Stimulated activated CD8-positive, alpha-beta memory T cell treated with anti-CD3 and anti-CD28 coated beads, Interleukin-7, amount 100 ng/mL, for 1 hour (primary cell): ENCODE results near the gene OSM.

Experiments used
- DNase-seq, 2 donors: peaks; one replicate each; pipeline ENCODE4 v3.0.0-alpha.2; 2020; ENCODE audit warnings: low read depth in 2 of 2

The OSM gene

DNA sequence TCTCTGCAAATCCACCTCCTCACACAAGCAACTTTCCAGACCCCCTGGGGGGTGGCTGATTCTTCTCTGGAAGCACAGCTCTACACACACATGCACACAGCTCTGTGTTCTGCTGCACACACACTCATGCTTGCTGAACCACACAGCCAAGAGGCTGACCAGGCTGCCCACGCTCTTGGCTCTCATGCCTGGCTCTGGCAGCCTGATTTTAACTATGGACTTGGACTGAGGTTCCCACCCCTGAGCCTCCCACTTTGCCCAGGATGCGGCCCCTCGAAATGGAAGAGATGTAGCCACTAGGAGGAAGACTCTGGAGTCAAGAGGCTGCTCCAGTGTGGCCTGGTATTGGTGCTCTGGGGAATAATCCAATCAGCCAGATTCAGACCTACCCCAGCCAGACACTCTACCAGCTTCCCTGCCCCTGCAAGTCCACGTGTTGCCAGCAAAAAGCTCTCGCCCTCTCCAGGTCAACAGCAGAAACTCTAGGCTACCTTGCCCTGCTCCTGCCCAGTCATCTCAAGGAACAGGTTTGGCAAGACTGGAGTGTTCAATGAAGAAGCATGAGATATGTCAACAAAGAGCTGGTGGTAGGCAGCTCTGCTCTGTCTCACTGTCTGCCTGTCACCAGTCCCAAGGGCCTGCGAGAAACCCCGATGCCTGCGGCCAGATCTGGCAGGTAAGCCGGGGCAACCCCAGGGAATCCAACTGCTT, 31.5 kb upstream of the OSM start:
- no peak for DNase-seq

DNA sequence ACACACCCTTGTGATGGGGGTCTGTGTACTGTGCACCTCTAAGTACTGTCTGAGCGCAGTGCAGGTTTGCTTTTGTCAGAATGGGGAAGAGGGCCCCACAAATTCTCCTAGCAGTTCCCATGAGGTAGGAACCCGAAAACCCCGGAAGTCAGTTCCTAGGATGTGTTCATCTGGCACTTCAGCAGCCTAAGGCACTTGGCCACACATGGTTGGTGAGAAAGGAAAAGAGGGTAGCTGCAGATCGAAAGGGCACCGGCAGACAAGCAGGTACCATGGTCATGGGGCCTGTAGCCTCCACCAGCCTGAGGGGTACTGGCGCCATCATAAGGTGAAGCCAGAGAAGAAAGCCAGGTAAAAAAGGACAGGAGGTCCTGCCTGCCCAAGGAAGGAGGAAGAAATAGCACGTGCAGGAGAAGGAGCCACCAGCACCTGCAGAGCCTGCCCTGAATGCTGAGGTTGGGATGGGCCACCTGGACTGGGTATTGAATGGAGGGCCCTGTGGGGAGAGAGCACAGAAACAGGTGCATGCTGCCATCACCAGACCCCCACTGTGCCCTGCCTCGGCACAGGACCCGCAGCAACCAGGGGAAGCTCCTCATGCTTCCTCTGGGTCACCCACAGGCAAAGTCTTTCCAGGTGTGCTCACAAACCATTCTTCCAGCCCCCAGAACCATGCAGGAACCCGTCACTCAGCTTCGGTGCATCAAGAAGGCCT, 30.8 kb upstream of the OSM start:
- no peak for DNase-seq

DNA sequence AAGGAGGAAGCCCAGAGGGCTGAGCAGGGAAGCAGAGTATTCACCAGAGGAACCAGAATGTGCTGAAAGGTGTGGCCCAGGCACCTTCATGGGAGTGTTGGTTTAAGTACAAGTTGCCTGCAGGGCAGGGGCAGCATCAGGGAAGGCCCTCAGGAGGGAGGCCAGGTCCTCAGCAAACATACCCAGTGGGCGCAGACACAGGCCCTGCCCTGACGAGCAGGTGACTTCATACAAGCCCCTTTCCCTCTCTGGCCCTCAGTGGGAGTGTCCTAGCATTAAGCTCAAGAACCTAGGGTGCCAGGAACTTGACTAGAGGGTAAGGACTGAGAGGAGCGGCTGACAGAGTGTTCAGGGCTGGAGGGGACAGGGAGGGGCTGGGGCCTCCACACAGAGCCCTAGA, 30.2 kb upstream of the OSM start:
- no peak for DNase-seq

DNA sequence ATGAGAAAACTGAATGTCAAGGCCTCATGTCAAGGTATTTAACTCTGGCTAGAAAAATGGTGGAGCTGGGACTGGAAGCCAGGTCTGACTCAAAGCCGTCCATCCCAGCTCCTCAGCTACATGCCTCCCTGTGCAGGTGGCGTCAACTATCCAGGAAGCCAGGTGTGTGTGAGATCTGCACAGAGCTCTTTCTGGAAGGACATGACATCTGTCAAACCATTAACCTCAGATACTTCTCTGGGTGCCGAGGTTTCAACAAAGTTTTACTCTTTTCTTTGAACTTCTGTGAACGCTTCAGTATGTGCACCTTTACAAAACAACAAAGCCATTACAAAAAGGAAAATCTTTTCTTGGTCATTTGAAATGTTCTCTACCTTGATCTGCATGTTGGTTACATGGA, 29.7 kb upstream of the OSM start:
- DNase-seq: no peak

DNA sequence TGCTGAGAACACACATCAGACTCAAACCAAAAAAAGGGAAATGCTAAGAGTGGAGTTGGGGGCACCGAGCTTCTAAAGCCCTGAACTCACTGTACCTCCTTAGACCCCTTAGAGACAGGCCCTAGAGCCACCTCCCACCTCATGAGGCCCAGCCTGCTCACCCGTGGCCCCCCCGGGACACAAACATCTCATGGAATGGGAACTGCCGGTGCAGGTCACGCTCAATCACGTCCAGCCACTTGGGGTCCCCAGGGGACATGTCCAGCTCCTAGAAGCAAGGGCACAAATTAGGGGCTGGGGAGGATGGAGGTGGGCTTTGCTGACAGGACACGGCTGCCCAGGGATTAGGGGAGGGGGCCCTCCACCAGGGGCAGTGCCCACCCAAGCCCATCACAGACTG, 28.9 kb upstream of the OSM start:
- DNase-seq: no peak

DNA sequence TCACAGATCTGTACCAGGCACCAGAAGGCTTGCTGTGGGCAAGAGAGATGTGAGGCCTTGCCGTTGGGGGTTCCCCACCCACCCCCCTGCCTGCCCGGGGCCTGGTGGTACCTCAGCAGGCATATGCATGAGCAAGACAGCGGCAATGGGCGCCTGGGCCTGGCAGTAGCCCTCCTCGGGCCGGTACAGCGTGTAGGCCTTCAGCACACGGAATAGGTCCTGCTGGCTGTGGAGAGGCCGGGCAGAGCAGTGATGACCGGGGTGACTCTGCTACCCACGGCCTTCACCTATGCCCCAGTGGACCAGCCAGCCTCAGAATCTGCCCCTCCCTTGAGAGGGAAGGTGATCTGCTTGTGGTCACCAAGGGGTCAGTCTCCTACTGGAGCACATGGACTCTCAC, 28.2 kb upstream of the OSM start:
- no peak for DNase-seq

DNA sequence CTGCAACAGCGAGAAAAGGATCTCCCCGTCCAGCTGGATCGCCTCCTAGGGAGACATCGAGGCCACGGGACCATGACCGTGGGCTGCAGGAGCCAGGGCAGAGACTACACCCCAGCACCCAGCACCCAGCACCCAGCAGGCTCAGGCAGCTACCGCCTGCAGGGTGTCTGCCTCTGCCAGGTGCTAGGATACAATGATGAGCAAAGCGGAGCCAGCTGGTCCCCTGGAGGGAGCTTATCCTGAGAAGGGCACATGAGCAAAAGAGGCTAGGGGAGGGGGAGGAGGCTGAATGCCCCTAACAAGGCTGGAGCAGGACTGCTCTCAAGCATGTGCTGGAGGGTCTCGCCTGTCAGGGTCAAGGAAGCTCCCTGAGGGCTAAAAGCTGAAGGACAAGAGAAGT, 27.4 kb upstream of the OSM start:
- DNase-seq: no peak

DNA sequence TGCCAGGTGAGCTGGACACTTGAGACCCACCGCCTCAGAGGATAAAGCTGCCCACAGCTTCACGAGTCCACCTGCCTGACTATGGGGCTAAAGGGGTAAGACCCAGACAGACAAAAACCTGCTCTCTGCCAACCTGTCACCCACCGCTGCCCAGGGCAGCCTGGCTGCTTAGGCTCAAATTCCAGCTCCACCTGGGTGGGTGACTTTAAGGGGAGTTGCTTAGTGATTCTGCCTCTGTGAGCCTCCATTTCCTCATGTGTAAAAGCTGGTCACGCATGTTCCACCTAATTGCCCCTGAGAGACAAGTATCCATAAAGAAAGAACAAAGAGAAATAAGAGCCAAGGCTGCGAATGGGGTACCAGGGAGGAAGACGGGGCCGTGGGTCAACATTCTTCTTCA, 26.4 kb upstream of the OSM start:
- no peak for DNase-seq

DNA sequence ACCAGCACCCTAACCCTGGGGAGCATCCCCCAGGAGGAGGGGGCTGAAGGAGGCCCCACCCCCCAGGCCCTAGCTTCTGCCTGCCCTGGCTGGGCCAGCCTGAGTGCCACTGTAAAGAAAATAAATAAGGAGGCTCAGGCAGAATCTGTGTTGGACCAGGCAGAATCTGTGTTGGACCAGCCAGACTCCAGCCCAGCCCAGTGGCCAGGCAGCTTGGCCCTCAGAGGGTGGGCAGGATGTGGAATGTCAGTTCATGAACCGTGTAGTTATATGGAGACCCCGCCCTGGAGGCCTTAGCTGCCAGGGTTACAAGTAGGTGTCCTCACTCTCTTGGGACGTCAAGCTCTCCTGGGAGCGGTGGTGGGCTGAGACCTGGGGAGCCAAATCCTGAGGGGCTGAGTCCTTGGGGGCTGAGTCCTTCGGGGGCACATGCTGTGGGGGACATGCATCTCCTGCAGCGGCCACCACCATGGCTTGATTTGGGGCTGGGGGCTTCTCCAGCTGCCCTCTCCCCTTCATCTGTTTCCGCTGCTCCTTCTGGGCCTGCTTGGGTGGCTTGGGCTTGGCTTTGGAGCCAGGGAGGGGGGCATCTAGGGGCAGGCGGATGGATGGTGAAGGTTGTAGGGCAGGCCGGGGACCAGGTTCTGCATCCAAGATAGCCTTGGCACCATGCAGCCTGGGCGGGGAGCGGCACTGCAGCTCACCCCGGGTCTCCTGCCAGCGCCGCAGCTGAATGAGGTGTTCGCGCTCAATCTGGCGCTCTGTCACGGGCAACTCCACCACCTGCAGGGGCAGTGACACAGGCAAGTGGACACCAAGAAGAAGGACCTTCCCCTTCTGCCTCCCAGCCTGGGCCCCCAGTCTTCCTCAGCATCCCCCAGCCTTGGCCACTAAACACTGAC, 25.7 kb upstream of the OSM start:
- DNase-seq: no peak

DNA sequence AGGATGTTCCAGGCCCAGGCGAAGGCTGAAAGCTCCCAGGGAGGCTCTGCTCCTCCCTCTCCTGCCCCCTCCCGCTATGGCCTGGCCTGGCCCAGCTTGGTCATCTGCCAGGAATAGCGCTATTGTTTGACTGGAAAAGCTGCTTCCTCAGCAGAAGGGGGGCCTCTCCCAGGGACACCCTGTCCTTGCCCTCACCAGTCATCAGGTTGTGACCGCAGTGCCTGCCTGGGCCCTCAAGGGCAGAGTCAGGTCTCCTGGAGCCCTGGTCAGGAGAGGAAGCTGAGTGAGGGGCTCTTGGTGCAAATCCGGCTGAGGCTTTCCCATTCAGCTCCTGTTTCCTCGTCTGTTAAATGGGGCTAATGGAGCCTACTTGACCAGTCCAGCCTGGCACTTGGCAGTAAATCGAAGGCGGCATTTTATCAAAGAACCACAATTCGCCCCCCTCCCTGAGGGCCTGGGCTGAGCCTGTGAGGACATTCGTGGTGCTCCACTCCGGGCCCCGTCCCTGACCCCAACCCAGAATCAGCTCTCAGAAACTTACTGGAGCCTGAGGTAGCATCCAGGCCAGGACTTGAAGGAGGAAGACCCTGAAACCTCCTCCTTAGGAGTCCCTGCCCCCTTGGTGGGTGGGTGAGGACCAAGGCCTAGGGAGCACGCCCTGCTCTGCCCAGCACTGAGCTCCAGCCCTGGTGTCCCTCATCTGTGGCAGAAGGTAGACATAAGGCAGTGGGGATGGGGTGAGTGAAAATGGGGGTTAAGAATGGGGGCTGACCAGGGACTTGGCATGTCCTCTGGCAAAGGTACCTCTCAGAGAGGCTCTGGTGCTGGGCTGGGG, 24.6 kb upstream of the OSM start:
- DNase-seq: no peak

DNA sequence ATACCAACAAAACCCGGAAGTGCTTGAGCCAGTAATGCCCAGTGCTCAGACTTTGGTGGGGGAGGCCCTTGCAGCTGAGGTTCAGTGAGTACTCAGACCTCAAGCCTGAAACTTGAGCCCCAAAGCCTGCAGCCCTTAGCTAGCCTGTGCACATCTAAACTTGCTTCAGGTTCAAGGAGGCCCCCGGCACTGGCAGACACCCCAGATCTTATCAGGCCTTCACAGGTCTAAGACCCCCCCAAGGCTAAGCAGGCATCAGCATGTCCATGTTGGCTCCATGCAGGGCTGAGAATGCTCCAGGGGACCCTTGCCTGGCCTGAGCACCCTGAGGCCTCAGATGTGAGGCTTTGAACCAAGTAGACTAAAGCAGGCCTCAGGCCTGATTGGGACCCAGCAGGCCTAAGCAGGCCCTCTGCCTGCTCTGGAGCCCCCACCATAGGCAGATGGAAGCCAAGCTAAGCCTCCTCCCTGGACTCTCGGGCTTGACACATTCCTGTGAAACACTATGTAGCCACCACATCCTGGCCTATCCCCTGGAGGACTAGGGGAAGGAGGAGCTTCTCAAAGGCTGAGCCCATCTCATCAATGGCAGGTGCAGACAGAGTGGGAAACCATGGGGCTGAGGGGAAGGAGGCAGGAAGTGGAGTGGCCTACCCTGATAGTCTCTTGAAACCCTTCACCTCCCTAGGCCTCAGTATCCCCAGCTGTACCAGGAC, 23.8 kb upstream of the OSM start:
- no peak for DNase-seq

DNA sequence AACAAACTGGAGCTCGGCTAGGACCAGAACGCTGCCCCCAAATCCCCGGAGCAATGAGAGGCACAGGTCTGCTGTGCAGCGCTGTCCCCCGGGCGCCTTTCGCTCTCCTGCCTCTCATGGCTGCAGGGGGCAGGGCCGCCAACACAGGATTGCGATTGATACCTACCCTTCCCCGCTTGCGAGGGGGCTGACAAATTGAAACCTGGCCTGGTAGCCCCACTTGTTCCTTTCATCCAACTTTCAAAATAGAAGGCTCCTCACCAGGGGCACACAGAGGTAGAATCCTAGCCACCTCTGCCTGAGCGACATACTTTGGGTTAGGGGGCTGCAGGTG, 23.3 kb upstream of the OSM start:
- DNase-seq: no peak

DNA sequence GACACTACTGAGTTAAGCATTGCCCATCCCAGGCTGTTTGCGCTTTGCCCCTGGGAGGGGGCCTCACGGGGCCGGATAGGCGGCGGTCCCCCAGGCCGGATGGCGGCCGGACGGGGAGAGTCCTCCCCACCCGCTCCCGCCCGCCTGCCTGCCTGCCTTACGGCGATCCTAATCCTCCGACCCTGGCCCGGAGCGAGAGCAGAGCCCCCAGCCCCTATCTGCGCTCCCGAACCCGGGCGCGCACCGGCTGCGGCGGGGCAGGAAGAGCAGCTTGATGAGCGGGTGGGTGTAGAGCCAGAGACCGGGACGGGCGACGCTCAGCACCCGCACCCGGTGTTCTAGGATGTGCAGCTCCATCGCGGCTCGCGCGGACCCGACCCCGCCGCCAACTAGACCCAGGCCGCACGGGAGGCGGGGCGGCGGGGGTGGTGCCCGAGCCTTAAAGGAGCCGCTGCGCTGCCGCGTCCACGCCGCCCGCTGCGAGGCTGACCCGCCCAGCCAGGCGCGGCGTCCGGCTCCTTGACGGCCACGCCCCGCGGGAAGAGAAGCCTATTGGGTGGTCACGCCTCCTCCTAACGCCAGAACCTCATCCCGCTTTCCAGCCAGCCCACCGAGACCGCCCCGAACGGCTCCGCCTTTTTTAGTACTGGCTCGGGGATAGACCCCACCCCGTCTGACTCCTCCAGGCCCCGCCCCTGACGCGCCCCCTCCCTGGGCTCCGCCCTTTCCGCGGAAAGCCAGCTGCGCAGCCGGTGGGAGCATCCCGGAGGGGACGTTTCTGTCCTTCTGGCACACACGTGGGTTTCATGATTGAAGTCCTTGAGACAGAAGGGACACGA, 22.7 kb upstream of the OSM start, which contains the start of gene CASTOR1:
CASTOR1 (minus strand) TSS at position 365 of the 839 bp plus-strand sequence; CDS start at position 357, 8 bp downstream.
- DNase-seq: peak; percentile 76 to 84

DNA sequence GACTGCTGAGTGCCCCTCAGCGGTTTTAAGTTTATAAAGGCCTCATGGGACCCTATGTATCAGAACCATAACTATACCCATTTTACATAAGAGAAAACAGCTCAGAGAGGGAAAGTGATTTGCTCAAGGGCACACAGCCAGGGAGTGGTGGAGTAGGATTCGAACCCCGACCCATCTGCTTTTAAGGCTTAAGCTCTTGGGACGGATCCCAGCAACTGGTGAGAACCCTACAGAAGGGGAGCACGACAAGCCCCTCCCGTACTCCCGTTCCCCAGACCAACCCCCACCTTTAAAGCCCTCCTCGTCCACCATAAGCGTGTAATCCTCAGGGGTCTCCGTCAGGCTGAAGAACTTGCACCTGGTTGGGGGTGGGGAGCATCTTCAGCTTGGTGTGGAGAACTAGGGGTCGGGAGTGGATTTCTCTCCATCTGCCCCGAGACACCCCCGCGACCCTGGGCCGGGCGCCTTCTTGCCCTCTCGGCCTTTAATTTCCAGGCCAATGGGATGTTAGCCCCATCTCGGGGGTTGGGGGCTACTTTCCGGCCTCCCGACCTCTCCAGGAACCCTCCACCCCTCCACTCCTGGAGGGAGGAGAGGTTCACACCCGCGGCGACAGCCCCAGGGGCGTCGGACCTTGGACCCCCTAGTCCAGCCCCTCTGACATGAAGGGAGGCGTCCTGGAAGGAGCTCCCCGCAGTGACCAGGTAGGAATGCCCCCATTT, 21.9 kb upstream of the OSM start:
- DNase-seq: no peak

DNA sequence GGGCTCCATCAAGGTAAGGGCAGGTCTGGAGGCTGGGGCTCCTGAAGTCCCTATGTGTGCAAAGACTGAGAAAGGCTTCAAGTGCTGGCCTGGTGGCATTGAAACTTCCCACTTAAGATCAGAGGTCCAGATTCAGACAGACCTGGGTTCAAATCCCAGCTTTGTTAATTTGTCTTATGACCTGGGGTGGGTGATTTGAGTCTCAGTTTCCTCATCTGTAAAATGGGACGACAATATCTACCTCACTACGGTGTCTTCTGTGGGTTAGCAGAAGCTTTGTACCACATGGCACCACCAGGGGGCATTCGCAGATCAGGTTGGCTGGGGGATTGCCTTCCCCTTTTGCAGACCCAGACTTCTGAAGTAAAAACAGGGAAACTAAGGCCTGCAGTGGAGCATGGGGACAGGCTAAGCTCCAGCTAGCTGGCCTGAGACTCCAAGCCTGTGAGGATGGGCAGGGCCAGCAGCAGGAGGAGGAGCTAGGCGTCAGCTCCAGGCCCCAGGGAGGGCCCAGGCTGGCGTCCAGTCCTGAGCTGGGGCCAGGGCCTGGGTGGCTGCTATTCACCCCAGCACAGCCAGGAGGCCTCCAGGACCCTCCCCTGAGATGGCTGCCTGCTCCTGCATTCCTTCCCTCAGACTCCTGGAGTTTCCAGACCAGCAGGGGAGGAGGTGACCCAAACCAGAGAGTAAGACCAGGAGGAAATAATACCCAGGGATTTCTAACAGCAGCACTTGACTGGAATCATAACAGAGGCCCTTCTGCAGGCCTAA, 21.2 kb upstream of the OSM start:
- DNase-seq: peak; percentile 76 to 87

DNA sequence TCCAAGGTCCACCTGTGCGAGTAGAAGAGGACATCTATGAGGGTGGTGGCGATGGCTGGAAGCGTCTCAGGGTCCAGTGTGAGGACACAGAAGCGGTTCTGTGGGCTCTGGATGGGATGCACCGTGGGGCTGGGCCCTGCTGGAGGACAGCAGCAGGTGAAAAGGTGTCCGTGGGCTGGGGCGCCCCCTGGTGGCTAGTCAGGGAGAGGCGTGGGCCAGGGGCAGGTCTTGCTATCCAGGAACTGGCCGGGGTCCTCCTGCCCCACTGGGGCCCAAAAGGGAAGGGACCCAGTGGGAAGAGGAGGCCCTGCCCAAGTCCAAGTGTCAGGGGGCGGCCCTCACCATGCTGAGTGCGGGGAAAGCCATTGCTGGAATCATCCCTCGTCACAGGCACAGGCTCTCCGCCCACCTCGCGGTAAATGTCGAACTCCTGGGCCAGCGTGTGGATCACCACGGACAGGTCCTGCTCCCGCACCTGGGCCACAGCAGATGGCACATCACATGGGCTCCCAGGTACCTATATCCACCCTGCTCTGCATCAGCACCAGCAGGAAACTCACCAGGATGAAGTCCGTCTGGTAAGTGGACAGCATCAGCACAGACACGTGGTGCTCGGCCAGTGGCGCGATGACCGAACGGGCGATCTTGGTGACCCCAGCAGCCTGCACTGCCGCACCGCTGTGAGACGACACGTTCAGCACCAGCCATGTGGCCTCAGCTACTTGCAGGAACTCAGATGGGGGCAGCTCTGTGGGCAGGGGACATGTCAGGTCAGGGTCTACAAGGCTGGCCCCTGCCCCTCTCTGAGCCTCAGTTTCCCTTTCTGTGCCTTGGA, 20.4 kb upstream of the OSM start:
- peak; percentile 65 to 78 for DNase-seq

DNA sequence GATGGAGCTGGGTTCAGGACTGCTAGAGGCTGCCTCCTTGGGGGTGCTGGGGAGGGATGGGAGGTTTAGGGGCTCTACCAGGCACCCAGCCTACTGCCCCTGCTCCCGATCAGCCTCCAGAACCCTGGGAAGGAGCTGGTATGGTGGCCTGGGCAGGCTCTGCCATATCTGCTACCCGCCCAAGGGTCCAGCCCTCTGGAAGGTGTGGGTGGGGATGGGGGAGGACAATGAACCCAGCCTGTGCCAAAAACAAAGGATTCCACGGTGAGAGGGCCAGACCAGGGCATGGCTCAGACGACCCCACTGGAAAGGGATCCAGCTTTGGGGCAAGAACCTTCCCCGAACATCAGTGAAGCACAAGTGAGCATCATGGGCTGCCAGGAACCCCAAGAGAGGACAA, 19.7 kb upstream of the OSM start:
- no peak for DNase-seq

DNA sequence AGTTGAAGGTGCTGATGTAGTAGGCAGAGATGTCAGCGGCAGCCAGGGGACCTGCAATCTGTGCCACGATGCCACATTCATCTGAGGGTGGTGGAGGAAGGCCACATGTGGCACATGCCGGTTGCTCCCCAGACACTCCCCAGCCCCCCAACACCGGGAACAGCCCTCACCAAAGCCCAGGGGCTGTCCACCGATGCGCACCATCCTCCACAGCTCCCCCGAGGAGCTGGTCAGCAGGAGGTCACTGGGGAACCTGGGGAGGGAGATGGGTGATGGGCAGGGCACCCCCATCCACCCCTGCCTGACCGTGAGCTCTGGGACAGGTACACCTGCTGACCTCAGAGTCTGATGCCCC, 19.2 kb upstream of the OSM start:
- no peak for DNase-seq
